Calu3 (cell line): ENCODE data around the gene PCLO. TPM values are rescaled to one million over a fixed set of nuclear protein-coding genes. Genes with fewer than 3 reads are reported as not detected.

Experiments
- BruUV-seq: library from RNA; stranded (reverse); fragments of 400-500 nt; replicated peaks from 2 replicates; lab custom pipeline; 2021; lab: Mats Ljungman, UMichigan
- CTCF ChIA-PET: fragments of 300-600 bp; sonication (Branson Sonifier 250); formaldehyde crosslinking; loops from one replicate; lab custom pipeline; 2022; ENCODE audit warnings: antibody characterized with exemption; lab: Charles Lee
- DNase-seq: peaks from one replicate; pipeline ENCODE4 v3.0.0; 2022
- H3K27ac Mint-ChIP-seq: one replicate; pipeline ENCODE4 v1.8.0; 2022; ENCODE audit warnings: mixed read lengths; ENCODE audit not compliant: unreplicated experiment
- H3K27me3 Mint-ChIP-seq: one replicate; pipeline ENCODE4 v1.8.0; 2022; ENCODE audit warnings: mixed read lengths; ENCODE audit not compliant: unreplicated experiment
- H3K36me3 Mint-ChIP-seq: one replicate; pipeline ENCODE4 v1.8.0; 2022; ENCODE audit warnings: mild to moderate bottlenecking, moderate library complexity, mixed read lengths; ENCODE audit not compliant: insufficient read depth, unreplicated experiment
- H3K4me1 Mint-ChIP-seq: one replicate; pipeline ENCODE4 v1.8.0; 2022; ENCODE audit warnings: mild to moderate bottlenecking, low read depth, mixed read lengths; ENCODE audit not compliant: unreplicated experiment
- H3K4me3 Mint-ChIP-seq: one replicate; pipeline ENCODE4 v1.8.0; 2022; ENCODE audit warnings: mild to moderate bottlenecking, low read depth, moderate library complexity, mixed read lengths; ENCODE audit not compliant: unreplicated experiment
- H3K9me3 Mint-ChIP-seq: one replicate; pipeline ENCODE4 v1.8.0; 2022; ENCODE audit warnings: low read depth, mixed read lengths; ENCODE audit not compliant: unreplicated experiment
- CTCF ChIP-seq: fragments of 200-600 bp; IDR thresholded peaks from one replicate; pipeline ENCODE4 v1.8.0; 2022; ENCODE audit warnings: antibody characterized with exemption; ENCODE audit not compliant: unreplicated experiment
- intact Hi-C: fragments of 100-400 bp; cut with micrococcal nuclease; formaldehyde crosslinking; loops from one replicate; pipeline ENCODE4 v1.10.0; 2022; ENCODE audit not compliant: unreplicated experiment
- total RNA-seq: library from RNA; stranded (reverse); gene quantifications from 2 replicates; pipeline ENCODE4 v1.2.3, GENCODE V29; 2022

PCLO gene
- total RNA-seq, 1 experiment from 2014 or later: 9.1 TPM

GRCh38 chr7:82745117-82745516, 417.6 kb downstream of the PCLO start:
- H3K36me3 Mint-ChIP-seq: no peaks in the 10 kb centered on the region
- CTCF ChIA-PET: no interaction called here
- no peak overlapping the region for H3K27ac Mint-ChIP-seq

GRCh38 chr7:82742163-82742562, 420.5 kb downstream of the PCLO start:
- Mint-ChIP-seq H3K9me3 (no peaks in the 10 kb centered on the region), H3K4me1 (no peaks in the 10 kb centered on the region), H3K4me3 (no peak overlapping the region), H3K27ac (no peak overlapping the region), H3K36me3 (no peaks in the 10 kb centered on the region), H3K27me3 (no peaks in the 10 kb centered on the region)
- intact Hi-C loops: no loop called here
- no peak for DNase-seq
- CTCF ChIA-PET: no interaction called here
- TF ChIP-seq CTCF: no peak
- BruUV-seq: no TSS peak

More at GRCh38 chr7:82745117-82745516, 417.6 kb downstream of the PCLO start:
- H3K4me1 Mint-ChIP-seq: no peaks in the 10 kb centered on the region
- no TSS peak for BruUV-seq
- no peak overlapping the region for H3K4me3 Mint-ChIP-seq
- H3K9me3 Mint-ChIP-seq: no peaks in the 10 kb centered on the region
- intact Hi-C loops: no loop called here
- H3K27me3 Mint-ChIP-seq: no peaks in the 10 kb centered on the region
- no peak for DNase-seq
- TF ChIP-seq CTCF: no peak

GRCh38 chr7:82741493-82741892, 421.2 kb downstream of the PCLO start:
- CTCF ChIA-PET: no interaction called here
- Mint-ChIP-seq H3K27ac (no peak overlapping the region), H3K4me3 (no peak overlapping the region), H3K27me3 (no peaks in the 10 kb centered on the region), H3K36me3 (no peaks in the 10 kb centered on the region), H3K4me1 (no peaks in the 10 kb centered on the region), H3K9me3 (no peaks in the 10 kb centered on the region)
- TF ChIP-seq CTCF: no peak
- intact Hi-C loops: loop anchor here (2.0 kb wide), 1 partner anchor 623 kb away; no protein-coding TSS in a partner anchor
- no peak for DNase-seq
- BruUV-seq: no TSS peak

- Mint-ChIP-seq H3K9me3 (no peaks in the 10 kb centered on the region), H3K27me3 (no peaks in the 10 kb centered on the region), H3K4me3 (no peak overlapping the region), H3K4me1 (no peaks in the 10 kb centered on the region), H3K36me3 (no peaks in the 10 kb centered on the region), H3K27ac (no peak overlapping the region)
- peak; percentile 52 for DNase-seq
- intact Hi-C loops: loop anchor here (1.0 to 2.0 kb wide), 2 partner anchors 531 to 624 kb away; no protein-coding TSS in a partner anchor
- CTCF ChIA-PET: no interaction called here
- peak; percentile 48 for TF ChIP-seq CTCF
- no TSS peak for BruUV-seq
Measured at GRCh38 chr7:82740246-82740848, 422.3 kb downstream of the PCLO start.
